Choroid plexus epithelial cell (primary cell): ENCODE data around the gene C11orf65.

Source experiments
- DNase-seq: peaks from one replicate; pipeline ENCODE4 v3.0.0-alpha.2; 2010; ENCODE audit warnings: low read depth
- H3K4me3 ChIP-seq: 2 replicates; pipeline ENCODE4 v1.5.1; 2011; ENCODE audit warnings: low read depth, mild to moderate bottlenecking, control low read depth, low read length, moderate library complexity
- TF ChIP-seq, protein P1 (sequence below): conservative IDR thresholded peaks from 2 replicates; pipeline ENCODE4 v1.5.1; 2011; ENCODE audit warnings: low read depth, mild to moderate bottlenecking, control low read depth, inconsistent platforms, low read length, moderate library complexity

C11orf65 gene

DNA sequence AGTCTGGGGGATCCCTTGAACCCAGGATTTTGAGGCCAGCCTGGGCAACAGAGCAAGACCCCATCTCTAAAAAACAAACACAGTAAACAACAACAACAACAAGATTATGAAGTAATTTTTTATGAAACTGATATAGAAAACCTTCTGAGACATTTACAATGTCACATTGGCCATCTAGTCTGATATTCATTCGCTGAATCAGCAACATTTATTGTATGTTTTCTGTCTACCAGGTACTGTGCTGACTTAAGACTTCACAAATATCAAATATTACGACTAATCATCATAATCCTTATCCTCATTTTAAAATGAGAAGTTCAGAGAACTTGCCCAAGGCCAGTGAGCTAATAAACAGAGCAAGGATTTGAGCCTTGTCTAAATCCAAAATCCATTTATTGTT lies 123.6 kb downstream of the C11orf65 start:
- TF ChIP-seq, protein P1, sequence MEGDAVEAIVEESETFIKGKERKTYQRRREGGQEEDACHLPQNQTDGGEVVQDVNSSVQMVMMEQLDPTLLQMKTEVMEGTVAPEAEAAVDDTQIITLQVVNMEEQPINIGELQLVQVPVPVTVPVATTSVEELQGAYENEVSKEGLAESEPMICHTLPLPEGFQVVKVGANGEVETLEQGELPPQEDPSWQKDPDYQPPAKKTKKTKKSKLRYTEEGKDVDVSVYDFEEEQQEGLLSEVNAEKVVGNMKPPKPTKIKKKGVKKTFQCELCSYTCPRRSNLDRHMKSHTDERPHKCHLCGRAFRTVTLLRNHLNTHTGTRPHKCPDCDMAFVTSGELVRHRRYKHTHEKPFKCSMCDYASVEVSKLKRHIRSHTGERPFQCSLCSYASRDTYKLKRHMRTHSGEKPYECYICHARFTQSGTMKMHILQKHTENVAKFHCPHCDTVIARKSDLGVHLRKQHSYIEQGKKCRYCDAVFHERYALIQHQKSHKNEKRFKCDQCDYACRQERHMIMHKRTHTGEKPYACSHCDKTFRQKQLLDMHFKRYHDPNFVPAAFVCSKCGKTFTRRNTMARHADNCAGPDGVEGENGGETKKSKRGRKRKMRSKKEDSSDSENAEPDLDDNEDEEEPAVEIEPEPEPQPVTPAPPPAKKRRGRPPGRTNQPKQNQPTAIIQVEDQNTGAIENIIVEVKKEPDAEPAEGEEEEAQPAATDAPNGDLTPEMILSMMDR, result no peak
- no peak overlapping the region for H3K4me3 ChIP-seq
- DNase-seq, result no peak

DNA sequence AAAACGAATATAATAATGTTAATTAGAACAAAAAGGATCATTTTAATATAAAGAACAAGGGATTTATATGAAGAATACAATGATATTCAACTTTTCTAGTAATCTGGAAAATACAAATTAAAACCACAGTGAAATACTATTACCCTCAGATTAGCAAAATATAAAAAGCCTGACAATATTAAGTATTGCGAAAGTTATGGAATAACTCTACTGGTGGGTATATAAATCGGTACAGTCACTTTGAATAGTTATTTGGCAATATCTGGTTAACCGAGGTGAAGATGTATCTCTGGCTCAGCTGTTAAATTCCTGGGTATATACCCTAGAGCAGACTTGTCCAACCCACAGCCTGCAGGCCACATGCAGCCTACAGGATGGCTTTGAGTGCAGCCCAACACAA lies 125.7 kb downstream of the C11orf65 start:
- TF ChIP-seq, protein P1, result no peak

GRCh38 chr11:108340973-108341372 lies 126.4 kb downstream of the C11orf65 start:
- TF ChIP-seq, protein P1, result no peak

More for the DNA sequence above, 125.7 kb downstream of the C11orf65 start:
- DNase-seq, result no peak
- H3K4me3 ChIP-seq, result no peak overlapping the region

DNA sequence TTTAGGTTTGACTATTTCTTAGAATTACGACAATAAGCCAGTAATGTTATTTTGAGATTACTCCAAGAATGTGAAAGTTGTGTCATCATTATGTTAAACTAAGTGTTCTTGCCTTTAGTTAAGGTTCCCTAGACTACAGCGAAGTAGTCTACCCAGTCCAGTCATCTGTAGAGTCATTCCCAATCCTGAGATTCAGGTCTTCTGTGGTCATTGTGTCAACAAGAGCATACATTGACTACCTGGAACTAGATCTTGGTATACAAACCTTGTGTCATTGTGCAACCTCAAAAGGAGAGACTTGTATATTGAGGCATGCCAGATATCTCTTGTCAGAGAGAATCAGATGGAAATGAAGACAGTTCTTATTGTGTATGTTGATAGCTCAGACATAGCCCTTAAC lies 128.6 kb downstream of the C11orf65 start:
- H3K4me3 ChIP-seq, result no peak overlapping the region
- no peak for DNase-seq
- TF ChIP-seq, protein P1, result no peak

More at GRCh38 chr11:108340973-108341372, 126.4 kb downstream of the C11orf65 start:
- DNase-seq, result peak; percentile 23
- H3K4me3 ChIP-seq, result no peak overlapping the region

- no peak for DNase-seq
- no peak overlapping the region for H3K4me3 ChIP-seq
- TF ChIP-seq, protein P1, result no peak
Measured at GRCh38 chr11:108333403-108333899, 133.9 kb downstream of the C11orf65 start.
